Progenitor cell of endocrine pancreas (in vitro differentiated cells): ENCODE measurements around the gene IPO13. TPM values are rescaled to one million over a fixed set of nuclear protein-coding genes. Genes with fewer than 3 reads are reported as not detected.

ENCODE experiments used
- DNase-seq: peaks from one replicate; pipeline ENCODE4 v3.0.0; 2021; ENCODE audit warnings: low spot score; ENCODE audit not compliant: unreplicated experiment
- H3K27ac Mint-ChIP-seq: 2 replicates; pipeline ENCODE4 v1.8.0; 2021; ENCODE audit warnings: mild to moderate bottlenecking, moderate library complexity, mixed read lengths
- H3K27me3 Mint-ChIP-seq: 2 replicates; pipeline ENCODE4 v1.8.0; 2021; ENCODE audit warnings: mixed read lengths
- H3K36me3 Mint-ChIP-seq: 2 replicates; pipeline ENCODE4 v1.8.0; 2022; ENCODE audit warnings: mixed read lengths; ENCODE audit not compliant: insufficient read depth
- H3K4me1 Mint-ChIP-seq: 2 replicates; pipeline ENCODE4 v1.8.0; 2021; ENCODE audit warnings: low read depth, mixed read lengths
- H3K4me3 Mint-ChIP-seq: 2 replicates; pipeline ENCODE4 v1.8.0; 2021; ENCODE audit warnings: low read depth, mild to moderate bottlenecking, moderate library complexity, mixed read lengths
- H3K9me3 Mint-ChIP-seq: 2 replicates; pipeline ENCODE4 v1.8.0; 2021; ENCODE audit warnings: low read depth, mixed read lengths
- CTCF ChIP-seq: fragments of 200-600 bp; sonication (generic); IDR thresholded peaks from one replicate; pipeline ENCODE4 v1.5.0; 2021; ENCODE audit warnings: antibody characterized with exemption, mild to moderate bottlenecking; ENCODE audit not compliant: unreplicated experiment
- total RNA-seq: library from RNA; stranded (reverse); gene quantifications from 2 replicates; pipeline ENCODE4 v1.2.1, GENCODE V29; 2021

The IPO13 gene
- total RNA-seq, 1 donor from 2014 or later = 34.6 TPM

- H3K27me3 Mint-ChIP-seq = peaks cover 26% of the 10 kb centered on the region
- DNase-seq = no peak
- H3K27ac Mint-ChIP-seq = no peak overlapping the region
- H3K9me3 Mint-ChIP-seq = no peaks in the 10 kb centered on the region
- TF ChIP-seq CTCF = no peak
- no peaks in the 10 kb centered on the region for H3K36me3 Mint-ChIP-seq
- peak overlapping the region; percentile 70 for H3K4me3 Mint-ChIP-seq
- H3K4me1 Mint-ChIP-seq = peaks cover 6% of the 10 kb centered on the region
Observed at GRCh38 chr1:43932786-43933385, 13.9 kb upstream of the IPO13 start.

DNA sequence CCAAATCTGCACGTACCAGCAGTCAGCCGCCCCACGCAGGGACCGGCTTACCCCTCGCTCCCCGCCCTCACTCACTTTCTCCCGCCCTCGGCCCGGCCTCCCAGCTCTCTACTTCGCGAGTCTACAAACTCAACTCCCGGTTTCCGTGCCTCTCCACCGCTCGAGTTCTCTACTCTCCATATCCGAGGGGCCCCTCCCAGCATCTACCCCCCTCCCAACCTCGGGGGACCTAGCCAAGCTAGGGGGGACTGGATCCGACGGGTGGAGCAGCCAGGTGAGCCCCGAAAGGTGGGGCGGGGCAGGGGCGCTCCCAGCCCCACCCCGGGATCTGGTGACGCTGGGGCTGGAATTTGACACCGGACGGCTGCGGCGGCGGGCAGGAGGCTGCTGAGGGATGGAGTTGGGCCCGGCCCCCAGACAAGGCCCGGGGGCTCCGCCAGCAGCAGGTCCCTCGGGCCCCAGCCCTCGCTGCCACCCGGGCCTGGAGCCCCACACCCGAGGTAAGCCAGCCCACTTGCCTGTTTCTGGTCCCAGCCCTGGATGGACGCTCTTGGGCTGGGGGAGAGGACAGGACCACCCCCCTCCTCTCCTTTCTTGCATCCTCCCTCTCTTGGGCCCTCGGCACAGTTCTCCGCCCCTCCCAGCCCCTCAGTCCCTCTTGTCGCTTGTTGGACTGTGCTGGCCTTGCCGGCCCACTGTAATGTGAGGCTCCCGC, 13.2 kb upstream of the IPO13 start, which contains the start of gene ARTN:
Gene ARTN (plus strand): TSS at position 416 of the 715 bp plus-strand sequence. CDS start 1,856 bp downstream, outside the sequence.
- Mint-ChIP-seq H3K27ac (no peak within 1 kb of the TSS), H3K36me3 (no peaks in the 10 kb centered on the region), H3K4me1 (peaks cover 6% of the 10 kb centered on the region), H3K4me3 (peak within 1 kb of the TSS; percentile 70), H3K27me3 (peaks cover 32% of the 10 kb centered on the region), H3K9me3 (no peaks in the 10 kb centered on the region)
- peak; percentile 31 for DNase-seq
- TF ChIP-seq CTCF = no peak

- peak; percentile 67 for DNase-seq
- Mint-ChIP-seq H3K27ac (no peak overlapping the region), H3K4me1 (peaks cover 6% of the 10 kb centered on the region), H3K36me3 (no peaks in the 10 kb centered on the region), H3K27me3 (peaks cover 33% of the 10 kb centered on the region), H3K4me3 (peak overlapping the region; percentile 62), H3K9me3 (no peaks in the 10 kb centered on the region)
- TF ChIP-seq CTCF = peak; percentile 82
Observed at GRCh38 chr1:43934101-43934985, 12.4 kb upstream of the IPO13 start.

GRCh38 chr1:43934986-43935324, 11.8 kb upstream of the IPO13 start:
- H3K36me3 Mint-ChIP-seq = no peaks in the 10 kb centered on the region
- TF ChIP-seq CTCF = no peak
- peaks cover 39% of the 10 kb centered on the region for H3K27me3 Mint-ChIP-seq
- DNase-seq = no peak
- H3K27ac Mint-ChIP-seq = no peak overlapping the region
- peak overlapping the region; percentile 29 for H3K4me3 Mint-ChIP-seq
- peaks cover 6% of the 10 kb centered on the region for H3K4me1 Mint-ChIP-seq
- no peaks in the 10 kb centered on the region for H3K9me3 Mint-ChIP-seq

- H3K36me3 Mint-ChIP-seq = no peaks in the 10 kb centered on the region
- peak overlapping the region; percentile 57 for H3K27ac Mint-ChIP-seq
- TF ChIP-seq CTCF = peak; percentile 7
- peaks cover 42% of the 10 kb centered on the region for H3K27me3 Mint-ChIP-seq
- H3K4me1 Mint-ChIP-seq = peaks cover 6% of the 10 kb centered on the region
- DNase-seq = peak; percentile 45
- H3K9me3 Mint-ChIP-seq = no peaks in the 10 kb centered on the region
- peak overlapping the region; percentile 55 for H3K4me3 Mint-ChIP-seq
Observed at GRCh38 chr1:43935711-43936427, 10.9 kb upstream of the IPO13 start.
